Measurements from ENCODE around the gene GSG1L. TPM values are rescaled to one million over a fixed set of nuclear protein-coding genes. Genes with fewer than 3 reads are reported as not detected.
"Not testable (repeated sequence)": the region's sequence is repeated elsewhere in the genome, so short reads cannot be mapped to it uniquely, and the experiment has no call there.

Gene GSG1L
- polyA plus RNA-seq, 2 donors: 0.12 to 0.19 TPM

- H3K36me3 ChIP-seq (ENCODE audit: control insufficient read depth in 2 of 2, insufficient read depth in 2 of 2, low read length in 1 of 2): no peaks in the 10 kb centered on the region
- H3K4me1 ChIP-seq (ENCODE audit: control insufficient read depth in 2 of 2, insufficient read depth in 2 of 2, low read length in 1 of 2): no peaks in the 10 kb centered on the region
- H3K9me3 ChIP-seq (ENCODE audit: control insufficient read depth in 2 of 2, insufficient read depth in 1 of 2, low read depth in 1 of 2, low read length in 1 of 2): peaks cover 0 to 4% of the 10 kb centered on the region in 2 donors
- 77 to 81% methylated on average over 7 of the region's 7 CpGs for WGBS, 2 donors
- no peaks in the 10 kb centered on the region for H3K27me3 ChIP-seq (ENCODE audit: control insufficient read depth in 1 of 2, insufficient read depth in 2 of 2, low read length in 2 of 2)
- H3K27ac ChIP-seq (ENCODE audit: low read depth in 2 of 2, low read length in 1 of 2): no peak overlapping the region
- no peak overlapping the region for H3K4me3 ChIP-seq (ENCODE audit: low read depth in 1 of 2, low read length in 2 of 2)
Measured at GRCh38 chr16:27950206-27950887, 113.2 kb downstream of the GSG1L start.

DNA sequence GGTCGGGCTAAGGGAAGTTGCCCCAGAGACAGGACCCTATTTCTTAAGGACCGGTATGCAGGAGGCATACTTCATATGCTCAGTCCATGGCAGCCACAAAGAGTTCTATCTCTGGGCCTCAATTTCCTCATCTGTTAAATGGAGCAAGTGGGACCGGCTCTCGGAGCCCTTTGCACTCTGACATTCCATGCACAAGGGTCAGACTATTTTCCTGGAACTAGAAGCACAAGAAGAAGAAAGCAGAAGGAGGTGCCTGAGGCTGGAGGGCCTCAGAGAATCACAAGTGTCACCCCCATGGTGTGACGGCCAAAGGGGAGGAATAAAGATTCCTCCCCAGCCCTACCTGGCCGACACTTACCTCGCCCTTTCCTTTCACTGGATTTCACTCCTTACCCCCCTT, 115.8 kb downstream of the GSG1L start:
- Histone ChIP-seq H3K27me3 (ENCODE audit: control insufficient read depth in 1 of 2, insufficient read depth in 2 of 2, low read length in 2 of 2) (no peaks in the 10 kb centered on the region), H3K9me3 (ENCODE audit: control insufficient read depth in 2 of 2, insufficient read depth in 1 of 2, low read depth in 1 of 2, low read length in 1 of 2) (no peaks in the 10 kb centered on the region), H3K27ac (ENCODE audit: low read depth in 2 of 2, low read length in 1 of 2) (no peak overlapping the region), H3K4me1 (ENCODE audit: control insufficient read depth in 2 of 2, insufficient read depth in 2 of 2, low read length in 1 of 2) (no peaks in the 10 kb centered on the region), H3K36me3 (ENCODE audit: control insufficient read depth in 2 of 2, insufficient read depth in 2 of 2, low read length in 1 of 2) (no peaks in the 10 kb centered on the region), H3K4me3 (ENCODE audit: low read depth in 1 of 2, low read length in 2 of 2) (no peak overlapping the region)
- WGBS, 2 donors: 78 to 82% methylated on average over 7 of the region's 7 CpGs

- H3K27ac ChIP-seq (ENCODE audit: low read depth in 2 of 2, low read length in 1 of 2): peak overlapping the region in 1 of 2 donors; percentile 8
- no peaks in the 10 kb centered on the region for H3K36me3 ChIP-seq (ENCODE audit: control insufficient read depth in 2 of 2, insufficient read depth in 2 of 2, low read length in 1 of 2)
- H3K4me1 ChIP-seq (ENCODE audit: control insufficient read depth in 2 of 2, insufficient read depth in 2 of 2, low read length in 1 of 2): no peaks in the 10 kb centered on the region
- no peaks in the 10 kb centered on the region for H3K9me3 ChIP-seq (ENCODE audit: control insufficient read depth in 2 of 2, insufficient read depth in 1 of 2, low read depth in 1 of 2, low read length in 1 of 2)
- no peaks in the 10 kb centered on the region for H3K27me3 ChIP-seq (ENCODE audit: control insufficient read depth in 1 of 2, insufficient read depth in 2 of 2, low read length in 2 of 2)
- 36 to 44% methylated on average over 15 of the region's 15 CpGs for WGBS, 2 donors
- no peak overlapping the region for H3K4me3 ChIP-seq (ENCODE audit: low read depth in 1 of 2, low read length in 2 of 2)
Measured at GRCh38 chr16:27945233-27945973, 118.1 kb downstream of the GSG1L start.

- Histone ChIP-seq H3K27me3 (ENCODE audit: control insufficient read depth in 1 of 2, insufficient read depth in 2 of 2, low read length in 2 of 2) (no peaks in the 10 kb centered on the region), H3K9me3 (ENCODE audit: control insufficient read depth in 2 of 2, insufficient read depth in 1 of 2, low read depth in 1 of 2, low read length in 1 of 2) (no peaks in the 10 kb centered on the region), H3K27ac (ENCODE audit: low read depth in 2 of 2, low read length in 1 of 2) (no peak overlapping the region), H3K4me3 (ENCODE audit: low read depth in 1 of 2, low read length in 2 of 2) (no peak overlapping the region), H3K4me1 (ENCODE audit: control insufficient read depth in 2 of 2, insufficient read depth in 2 of 2, low read length in 1 of 2) (no peaks in the 10 kb centered on the region), H3K36me3 (ENCODE audit: control insufficient read depth in 2 of 2, insufficient read depth in 2 of 2, low read length in 1 of 2) (no peaks in the 10 kb centered on the region)
- WGBS, 2 donors: 81 to 82% methylated on average over 2 of the region's 2 CpGs
Measured at GRCh38 chr16:27943766-27944165, 119.7 kb downstream of the GSG1L start.

GRCh38 chr16:27942071-27942470, 121.4 kb downstream of the GSG1L start:
- WGBS, 2 donors: 87% methylated on average over 5 of the region's 5 CpGs
- not testable (repeated sequence) for H3K4me1 ChIP-seq (ENCODE audit: control insufficient read depth in 2 of 2, insufficient read depth in 2 of 2, low read length in 1 of 2); H3K27me3 ChIP-seq (ENCODE audit: control insufficient read depth in 1 of 2, insufficient read depth in 2 of 2, low read length in 2 of 2); H3K9me3 ChIP-seq (ENCODE audit: control insufficient read depth in 2 of 2, insufficient read depth in 1 of 2, low read depth in 1 of 2, low read length in 1 of 2); H3K36me3 ChIP-seq (ENCODE audit: control insufficient read depth in 2 of 2, insufficient read depth in 2 of 2, low read length in 1 of 2); H3K27ac ChIP-seq (ENCODE audit: low read depth in 2 of 2, low read length in 1 of 2); H3K4me3 ChIP-seq (ENCODE audit: low read depth in 1 of 2, low read length in 2 of 2)

DNA sequence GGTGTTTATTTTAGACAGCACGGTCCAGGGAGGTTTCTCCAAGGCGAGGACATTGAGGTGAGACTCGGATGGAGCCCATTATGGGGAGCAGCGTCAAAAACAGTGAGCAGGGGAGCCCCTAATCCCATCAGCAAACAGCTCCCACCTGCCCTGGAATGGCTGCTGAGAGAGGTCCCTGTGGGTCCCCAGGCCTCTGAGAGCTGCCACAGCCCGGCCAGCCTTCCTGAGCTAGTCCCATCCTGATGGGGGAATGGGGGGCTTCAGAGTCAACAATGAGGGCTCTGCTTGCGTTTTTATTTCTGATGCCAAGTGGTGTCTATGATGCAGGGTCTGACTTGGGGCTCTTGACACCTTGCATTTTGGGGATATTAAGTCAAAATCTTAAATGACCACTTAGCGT, 128.4 kb downstream of the GSG1L start:
- Histone ChIP-seq H3K4me1 (ENCODE audit: control insufficient read depth in 2 of 2, insufficient read depth in 2 of 2, low read length in 1 of 2) (no peaks in the 10 kb centered on the region), H3K9me3 (ENCODE audit: control insufficient read depth in 2 of 2, insufficient read depth in 1 of 2, low read depth in 1 of 2, low read length in 1 of 2) (peaks cover 3 to 6% of the 10 kb centered on the region in 2 donors), H3K36me3 (ENCODE audit: control insufficient read depth in 2 of 2, insufficient read depth in 2 of 2, low read length in 1 of 2) (no peaks in the 10 kb centered on the region), H3K4me3 (ENCODE audit: low read depth in 1 of 2, low read length in 2 of 2) (no peak overlapping the region), H3K27ac (ENCODE audit: low read depth in 2 of 2, low read length in 1 of 2) (no peak overlapping the region), H3K27me3 (ENCODE audit: control insufficient read depth in 1 of 2, insufficient read depth in 2 of 2, low read length in 2 of 2) (no peaks in the 10 kb centered on the region)
- WGBS, 2 donors: 70 to 79% methylated on average over 7 of the region's 7 CpGs

GRCh38 chr16:27932542-27933135, 130.9 kb downstream of the GSG1L start:
- Histone ChIP-seq H3K36me3 (ENCODE audit: control insufficient read depth in 2 of 2, insufficient read depth in 2 of 2, low read length in 1 of 2) (no peaks in the 10 kb centered on the region), H3K4me3 (ENCODE audit: low read depth in 1 of 2, low read length in 2 of 2) (no peak overlapping the region), H3K4me1 (ENCODE audit: control insufficient read depth in 2 of 2, insufficient read depth in 2 of 2, low read length in 1 of 2) (no peaks in the 10 kb centered on the region), H3K27ac (ENCODE audit: low read depth in 2 of 2, low read length in 1 of 2) (no peak overlapping the region), H3K27me3 (ENCODE audit: control insufficient read depth in 1 of 2, insufficient read depth in 2 of 2, low read length in 2 of 2) (no peaks in the 10 kb centered on the region), H3K9me3 (ENCODE audit: control insufficient read depth in 2 of 2, insufficient read depth in 1 of 2, low read depth in 1 of 2, low read length in 1 of 2) (peaks cover 5 to 6% of the 10 kb centered on the region in 2 donors)
- WGBS, 2 donors: 73 to 80% methylated on average over 3 of the region's 3 CpGs

DNA sequence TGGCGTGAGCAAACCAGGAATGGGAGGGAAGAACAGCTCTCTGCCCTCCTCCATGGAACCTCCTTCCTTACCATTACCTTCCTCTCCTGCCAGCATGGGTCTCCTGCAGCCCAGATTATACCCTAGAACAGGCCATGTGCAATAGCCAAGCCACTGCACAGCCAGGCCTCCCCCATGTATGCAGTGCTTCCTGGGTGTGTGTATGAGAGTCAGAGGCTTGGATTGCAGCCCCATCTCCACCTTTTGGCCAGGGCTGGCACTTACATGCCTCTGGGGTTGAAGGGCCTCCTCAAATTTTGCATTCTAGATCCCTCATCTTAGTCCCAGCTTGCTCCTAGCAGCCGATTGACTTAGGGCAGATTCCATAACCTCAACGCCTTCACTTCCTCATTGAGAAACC, 133.7 kb downstream of the GSG1L start:
- no peak overlapping the region for H3K27ac ChIP-seq (ENCODE audit: low read depth in 2 of 2, low read length in 1 of 2)
- 49 to 59% methylated on average over 3 of the region's 3 CpGs for WGBS, 2 donors
- H3K9me3 ChIP-seq (ENCODE audit: control insufficient read depth in 2 of 2, insufficient read depth in 1 of 2, low read depth in 1 of 2, low read length in 1 of 2): peaks cover 5 to 6% of the 10 kb centered on the region in 2 donors
- H3K27me3 ChIP-seq (ENCODE audit: control insufficient read depth in 1 of 2, insufficient read depth in 2 of 2, low read length in 2 of 2): no peaks in the 10 kb centered on the region
- no peak overlapping the region for H3K4me3 ChIP-seq (ENCODE audit: low read depth in 1 of 2, low read length in 2 of 2)
- no peaks in the 10 kb centered on the region for H3K36me3 ChIP-seq (ENCODE audit: control insufficient read depth in 2 of 2, insufficient read depth in 2 of 2, low read length in 1 of 2)
- H3K4me1 ChIP-seq (ENCODE audit: control insufficient read depth in 2 of 2, insufficient read depth in 2 of 2, low read length in 1 of 2): peaks cover 0 to 2% of the 10 kb centered on the region in 2 donors

- Histone ChIP-seq H3K4me1 (ENCODE audit: control insufficient read depth in 2 of 2, insufficient read depth in 2 of 2, low read length in 1 of 2) (peaks cover 0 to 2% of the 10 kb centered on the region in 2 donors), H3K9me3 (ENCODE audit: control insufficient read depth in 2 of 2, insufficient read depth in 1 of 2, low read depth in 1 of 2, low read length in 1 of 2) (peaks cover 5 to 6% of the 10 kb centered on the region in 2 donors), H3K4me3 (ENCODE audit: low read depth in 1 of 2, low read length in 2 of 2) (no peak overlapping the region), H3K27ac (ENCODE audit: low read depth in 2 of 2, low read length in 1 of 2) (no peak overlapping the region), H3K27me3 (ENCODE audit: control insufficient read depth in 1 of 2, insufficient read depth in 2 of 2, low read length in 2 of 2) (no peaks in the 10 kb centered on the region), H3K36me3 (ENCODE audit: control insufficient read depth in 2 of 2, insufficient read depth in 2 of 2, low read length in 1 of 2) (no peaks in the 10 kb centered on the region)
- 31 to 40% methylated on average over 6 of the region's 6 CpGs for WGBS, 2 donors
Measured at GRCh38 chr16:27928542-27928941, 135.0 kb downstream of the GSG1L start.

All from esophagus (tissue), 2 donors.